GM21529 (cell line): Measurements from ENCODE around the gene PLEKHO2.
A peak's percentile ranks its signal among the peaks of the same experiment; 100 is the strongest.

Source experiments
- ATAC-seq: cut with Tn5 transposase; IDR thresholded peaks from one replicate; pipeline ENCODE4 v1.9.1; 2021; ENCODE audit not compliant: unreplicated experiment

The PLEKHO2 gene

GRCh38 chr15:64825431-64826294 is 16.1 kb upstream of the PLEKHO2 start, which contains the start of gene PIF1:
TSS of gene PIF1 (minus strand) at chr15:64825647. CDS start at chr15:64824335, 1,312 bp downstream.
- peak; percentile 84 for ATAC-seq

- ATAC-seq = no peak
Observed at GRCh38 chr15:64828985-64829384, 12.7 kb upstream of the PLEKHO2 start.

- no peak for ATAC-seq
Observed at GRCh38 chr15:64833690-64834089, 8.0 kb upstream of the PLEKHO2 start.

- ATAC-seq = no peak
Observed at GRCh38 chr15:64836023-64836536, 5.6 kb upstream of the PLEKHO2 start.

GRCh38 chr15:64837502-64837901 is 4.2 kb upstream of the PLEKHO2 start:
- ATAC-seq = no peak

GRCh38 chr15:64841060-64841343 is 713 bp upstream of the PLEKHO2 start:
- no peak for ATAC-seq

- ATAC-seq = peak; percentile 1
Observed at GRCh38 chr15:64842096-64842939, 603 bp downstream of the PLEKHO2 start.

- ATAC-seq = no peak
Observed at GRCh38 chr15:64842986-64843561, 1.4 kb downstream of the PLEKHO2 start.

- ATAC-seq = no peak
Observed at GRCh38 chr15:64843991-64844390, 2.3 kb downstream of the PLEKHO2 start.

GRCh38 chr15:64844576-64845145 is 2.9 kb downstream of the PLEKHO2 start:
- no peak for ATAC-seq

- ATAC-seq = no peak
Observed at GRCh38 chr15:64845183-64845611, 3.5 kb downstream of the PLEKHO2 start.

GRCh38 chr15:64845831-64846595 is 4.3 kb downstream of the PLEKHO2 start:
- ATAC-seq = no peak

GRCh38 chr15:64847016-64847415 is 5.3 kb downstream of the PLEKHO2 start:
- ATAC-seq = no peak

GRCh38 chr15:64847448-64847847 is 5.7 kb downstream of the PLEKHO2 start:
- no peak for ATAC-seq

GRCh38 chr15:64847876-64848716 is 6.4 kb downstream of the PLEKHO2 start:
- no peak for ATAC-seq

- ATAC-seq = no peak
Observed at GRCh38 chr15:64850778-64851502, 9.2 kb downstream of the PLEKHO2 start.

GRCh38 chr15:64851503-64851840 is 9.8 kb downstream of the PLEKHO2 start:
- ATAC-seq = no peak

- no peak for ATAC-seq
Observed at GRCh38 chr15:64854041-64854440, 12.3 kb downstream of the PLEKHO2 start.

- no peak for ATAC-seq
Observed at GRCh38 chr15:64854526-64854925, 12.8 kb downstream of the PLEKHO2 start.
